OCI-LY7 (cell line): ENCODE results near the gene NKG7. TPM values are rescaled to one million over a fixed set of nuclear protein-coding genes. Genes with fewer than 3 reads are reported as not detected.

ENCODE experiments used
- BruUV-seq: library from RNA; stranded (reverse); fragments of 400-500 nt; replicated peaks from 2 replicates; lab custom pipeline; 2021; lab: Mats Ljungman, UMichigan
- CTCF ChIA-PET: fragments of 300-600 bp; sonication (Branson Sonifier 250); formaldehyde crosslinking; loops from one replicate; lab custom pipeline; 2022; ENCODE audit warnings: antibody characterized with exemption; ENCODE audit not compliant: unreplicated experiment; lab: Charles Lee
- POLR2A ChIA-PET: fragments of 300-600 bp; sonication (Branson Sonifier 250); formaldehyde crosslinking; loops from one replicate; lab custom pipeline; 2022; ENCODE audit warnings: antibody characterized with exemption; lab: Charles Lee
- DNase-seq: peaks from one replicate; pipeline ENCODE4 v3.0.0-alpha.2; 2015; ENCODE audit warnings: low spot score
- H2AFZ ChIP-seq: fragments of 200-600 bp; sonication (generic), shearing (Covaris generic); 2 replicates; pipeline ENCODE4 v1.6.1; 2014; ENCODE audit warnings: mild to moderate bottlenecking, antibody characterized with exemption, low read length, moderate library complexity
- H3K27ac ChIP-seq: fragments of 200-600 bp; sonication (generic); 2 replicates; pipeline ENCODE4 v1.5.1; 2014; ENCODE audit warnings: mixed run types, low read depth, mild to moderate bottlenecking, moderate library complexity, low read length, inconsistent platforms; ENCODE audit not compliant: poor library complexity, severe bottlenecking
- H3K36me3 ChIP-seq: fragments of 200-600 bp; sonication (generic); 2 replicates; pipeline ENCODE4 v1.6.1; 2014; ENCODE audit warnings: mild to moderate bottlenecking, antibody characterized with exemption, low read length, moderate library complexity, mixed read lengths; ENCODE audit not compliant: insufficient read depth
- H3K4me1 ChIP-seq: fragments of 200-600 bp; sonication (generic); 2 replicates; pipeline ENCODE4 v1.5.1; 2014; ENCODE audit warnings: mild to moderate bottlenecking, low read length; ENCODE audit not compliant: insufficient read depth, poor library complexity, severe bottlenecking
- H3K4me2 ChIP-seq: fragments of 200-600 bp; sonication (generic); 2 replicates; pipeline ENCODE4 v1.6.1; 2014; ENCODE audit warnings: mild to moderate bottlenecking, low read length
- H3K4me3 ChIP-seq: fragments of 200-600 bp; sonication (generic); 2 replicates; pipeline ENCODE4 v1.5.1; 2014; ENCODE audit warnings: mild to moderate bottlenecking, low read depth, low read length; ENCODE audit not compliant: poor library complexity, severe bottlenecking
- H3K79me2 ChIP-seq: fragments of 200-600 bp; sonication (generic); 2 replicates; pipeline ENCODE4 v1.6.1; 2016; ENCODE audit warnings: low read depth, mild to moderate bottlenecking, low read length, moderate library complexity, mixed read lengths; ENCODE audit not compliant: insufficient read depth
- H3K9me2 ChIP-seq: fragments of 200-600 bp; sonication (generic); 2 replicates; pipeline ENCODE4 v1.6.1; 2016; ENCODE audit warnings: mild to moderate bottlenecking, low read length, mixed read lengths; ENCODE audit not compliant: insufficient read depth
- H3K9me3 ChIP-seq: fragments of 200-600 bp; sonication (generic); 2 replicates; pipeline ENCODE4 v1.6.1; 2014; ENCODE audit warnings: mild to moderate bottlenecking, mixed run types, low read length, mixed read lengths
- H4K20me1 ChIP-seq: fragments of 200-600 bp; sonication (generic); 2 replicates; pipeline ENCODE4 v1.6.1; 2014; ENCODE audit warnings: mild to moderate bottlenecking, antibody characterized with exemption, low read length, moderate library complexity, mixed read lengths; ENCODE audit not compliant: insufficient read depth
- EZH2phosphoT487 ChIP-seq: fragments of 200-600 bp; sonication (generic); IDR thresholded peaks from 2 replicates; pipeline ENCODE4 v1.6.1; 2018; ENCODE audit warnings: low read depth, borderline replicate concordance, mild to moderate bottlenecking, mixed run types, antibody characterized with exemption, low read length, moderate library complexity, mixed read lengths
- intact Hi-C: fragments of 100-400 bp; cut with micrococcal nuclease; formaldehyde crosslinking; loops from one replicate; pipeline ENCODE4 v1.10.0; 2022; ENCODE audit not compliant: unreplicated experiment
- total RNA-seq, 2 experiments: library from RNA; depleted of rRNA in 1 of 2; stranded (reverse); fragments of >200 nt in 1 of 2; shearing (Covaris generic) in 1 of 2; gene quantifications; 2 replicates each; pipeline ENCODE4 v1.2.3, GENCODE V29; 2014 to 2022
- TF ChIP-seq, protein P1 (sequence below): fragments of 200-600 bp; sonication (generic); conservative IDR thresholded peaks from 2 replicates; pipeline ENCODE4 v1.5.1; 2014; ENCODE audit warnings: mild to moderate bottlenecking, antibody characterized with exemption, low read length, moderate library complexity, mixed read lengths

Gene NKG7
- total RNA-seq, 2 experiments from 2014 or later = not detected

- no peaks in the 10 kb centered on the region for H3K4me1 ChIP-seq
- no peaks in the 10 kb centered on the region for H3K9me3 ChIP-seq
- no TSS peak for BruUV-seq
- H3K9me2 ChIP-seq = no peaks in the 10 kb centered on the region
- no peak overlapping the region for H3K27ac ChIP-seq
- H3K79me2 ChIP-seq = no peaks in the 10 kb centered on the region
- no peaks in the 10 kb centered on the region for H3K36me3 ChIP-seq
- no peaks in the 10 kb centered on the region for H4K20me1 ChIP-seq
- intact Hi-C loops = no loop called here
- no peak for DNase-seq
- ChIA-PET POLR2A (interaction anchor here (0.8 kb wide), 1 partner anchor 11 kb away, joined by 3 read pairs; no protein-coding TSS in a partner anchor), CTCF (no interaction called here)
- TF ChIP-seq, protein P1, sequence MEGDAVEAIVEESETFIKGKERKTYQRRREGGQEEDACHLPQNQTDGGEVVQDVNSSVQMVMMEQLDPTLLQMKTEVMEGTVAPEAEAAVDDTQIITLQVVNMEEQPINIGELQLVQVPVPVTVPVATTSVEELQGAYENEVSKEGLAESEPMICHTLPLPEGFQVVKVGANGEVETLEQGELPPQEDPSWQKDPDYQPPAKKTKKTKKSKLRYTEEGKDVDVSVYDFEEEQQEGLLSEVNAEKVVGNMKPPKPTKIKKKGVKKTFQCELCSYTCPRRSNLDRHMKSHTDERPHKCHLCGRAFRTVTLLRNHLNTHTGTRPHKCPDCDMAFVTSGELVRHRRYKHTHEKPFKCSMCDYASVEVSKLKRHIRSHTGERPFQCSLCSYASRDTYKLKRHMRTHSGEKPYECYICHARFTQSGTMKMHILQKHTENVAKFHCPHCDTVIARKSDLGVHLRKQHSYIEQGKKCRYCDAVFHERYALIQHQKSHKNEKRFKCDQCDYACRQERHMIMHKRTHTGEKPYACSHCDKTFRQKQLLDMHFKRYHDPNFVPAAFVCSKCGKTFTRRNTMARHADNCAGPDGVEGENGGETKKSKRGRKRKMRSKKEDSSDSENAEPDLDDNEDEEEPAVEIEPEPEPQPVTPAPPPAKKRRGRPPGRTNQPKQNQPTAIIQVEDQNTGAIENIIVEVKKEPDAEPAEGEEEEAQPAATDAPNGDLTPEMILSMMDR = no peak
- no peak for TF ChIP-seq EZH2phosphoT487
- H2AFZ ChIP-seq = no peak overlapping the region
- no peak overlapping the region for H3K4me2 ChIP-seq
- no peak overlapping the region for H3K4me3 ChIP-seq
Observed at GRCh38 chr19:51354103-51354741, 18.2 kb downstream of the NKG7 start.

GRCh38 chr19:51352783-51353360 lies 19.6 kb downstream of the NKG7 start:
- Histone ChIP-seq H3K27ac (no peak overlapping the region), H3K9me2 (no peaks in the 10 kb centered on the region), H3K4me3 (no peak overlapping the region), H3K4me2 (no peak overlapping the region), H2AFZ (no peak overlapping the region), H4K20me1 (no peaks in the 10 kb centered on the region), H3K9me3 (no peaks in the 10 kb centered on the region), H3K36me3 (no peaks in the 10 kb centered on the region), H3K4me1 (no peaks in the 10 kb centered on the region), H3K79me2 (no peaks in the 10 kb centered on the region)
- CTCF ChIA-PET = no interaction called here
- no TSS peak for BruUV-seq
- TF ChIP-seq, protein P1 = no peak
- TF ChIP-seq EZH2phosphoT487 = no peak
- POLR2A ChIA-PET = no interaction called here
- DNase-seq = no peak
- intact Hi-C loops = no loop called here
